GM23248 (cell line): ENCODE measurements around the gene ANKEF1.

ENCODE experiments used
- EZH2 ChIP-seq: fragments of 200-600 bp; sonication (generic); IDR thresholded peaks from 2 replicates; pipeline ENCODE4 v1.6.1; 2018; ENCODE audit warnings: antibody characterized with exemption, mild to moderate bottlenecking; ENCODE audit not compliant: insufficient read depth, poor library complexity, severe bottlenecking
- EZH2phosphoT487 ChIP-seq: fragments of 200-600 bp; sonication (generic); IDR thresholded peaks from 2 replicates; pipeline ENCODE4 v1.6.1; 2018; ENCODE audit warnings: antibody characterized with exemption, moderate library complexity, mild to moderate bottlenecking, low read depth; ENCODE audit not compliant: insufficient read depth

GRCh38 chr20:10074513-10074912 lies 39.7 kb downstream of the ANKEF1 start:
- TF ChIP-seq EZH2phosphoT487 = no peak
- no peak for TF ChIP-seq EZH2
